GF-D8 (cell line): ENCODE results near the gene FTCD.

Experiments
- DNase-seq: peaks from one replicate; lab custom pipeline; 2025; lab: John Stamatoyannopoulos, UW

FTCD gene

GRCh38 chr21:46122758-46123683 is 32.4 kb downstream of the FTCD start:
- DNase-seq = no peak

- DNase-seq = no peak
Observed at GRCh38 chr21:46122237-46122671, 33.1 kb downstream of the FTCD start.

GRCh38 chr21:46121286-46122221 is 33.8 kb downstream of the FTCD start:
- DNase-seq = no peak

- DNase-seq = no peak
Observed at GRCh38 chr21:46120301-46121285, 34.8 kb downstream of the FTCD start.

GRCh38 chr21:46119637-46120271 is 35.6 kb downstream of the FTCD start:
- no peak for DNase-seq

- DNase-seq = no peak
Observed at GRCh38 chr21:46119144-46119636, 36.2 kb downstream of the FTCD start.

- no peak for DNase-seq
Observed at GRCh38 chr21:46118316-46119143, 36.8 kb downstream of the FTCD start.

GRCh38 chr21:46117586-46118315 is 37.6 kb downstream of the FTCD start:
- no peak for DNase-seq

GRCh38 chr21:46116776-46117585 is 38.4 kb downstream of the FTCD start:
- no peak for DNase-seq

GRCh38 chr21:46116189-46116775 is 39.1 kb downstream of the FTCD start:
- no peak for DNase-seq

GRCh38 chr21:46115441-46116188 is 39.8 kb downstream of the FTCD start:
- no peak for DNase-seq

GRCh38 chr21:46114963-46115362 is 40.4 kb downstream of the FTCD start:
- no peak for DNase-seq

GRCh38 chr21:46113497-46114176 is 41.7 kb downstream of the FTCD start:
- no peak for DNase-seq

- no peak for DNase-seq
Observed at GRCh38 chr21:46112725-46113215, 42.6 kb downstream of the FTCD start.

- no peak for DNase-seq
Observed at GRCh38 chr21:46111857-46112724, 43.3 kb downstream of the FTCD start.
